WTC11 (cell line): Measurements from ENCODE around the gene COL27A1. TPM values are rescaled to one million over a fixed set of nuclear protein-coding genes. Genes with fewer than 3 reads are reported as not detected.
A peak's percentile ranks its signal among the peaks of the same experiment; 100 is the strongest.

Experiments used
- ATAC-seq: fragments of 200-7000 bp; cut with Tn5 transposase; 2 replicates; pipeline ENCODE4 v1.10.0; 2021; ENCODE audit warnings: mild to moderate bottlenecking, moderate library complexity
- CTCF ChIA-PET: fragments of 300-600 bp; sonication (Branson Sonifier 250); formaldehyde crosslinking; loops from one replicate; lab custom pipeline; 2021; ENCODE audit warnings: antibody characterized with exemption; lab: Charles Lee
- POLR2A ChIA-PET: fragments of 350-600 bp; sonication (Branson Sonifier 250); formaldehyde crosslinking; loops from one replicate; lab custom pipeline; 2021; ENCODE audit warnings: antibody characterized with exemption; lab: Charles Lee
- DNase-seq: peaks from one replicate; pipeline ENCODE4 v3.0.0; 2021; ENCODE audit warnings: low spot score
- H3K27ac Mint-ChIP-seq: 2 replicates; pipeline ENCODE4 v1.8.0; 2021; ENCODE audit warnings: mixed read lengths
- H3K27me3 Mint-ChIP-seq: 2 replicates; pipeline ENCODE4 v1.8.0; 2021; ENCODE audit warnings: low read depth, mild to moderate bottlenecking, moderate library complexity, mixed read lengths
- H3K36me3 Mint-ChIP-seq: 2 replicates; pipeline ENCODE4 v1.8.0; 2021; ENCODE audit warnings: mixed read lengths
- H3K4me1 Mint-ChIP-seq: 2 replicates; pipeline ENCODE4 v1.8.0; 2022; ENCODE audit warnings: mixed read lengths
- H3K4me3 Mint-ChIP-seq: 2 replicates; pipeline ENCODE4 v1.8.0; 2021; ENCODE audit warnings: mild to moderate bottlenecking, moderate library complexity, mixed read lengths
- H3K9me3 Mint-ChIP-seq: 2 replicates; pipeline ENCODE4 v1.8.0; 2021; ENCODE audit warnings: mixed read lengths
- CBFB ChIP-seq: sonication (generic); formaldehyde crosslinking; IDR thresholded peaks from 2 replicates; pipeline ENCODE4 v1.8.1; 2022; ENCODE audit warnings: mild to moderate bottlenecking, low read depth, missing genetic modification reagents
- CREB1 ChIP-seq: sonication (generic); formaldehyde crosslinking; IDR thresholded peaks from 2 replicates; pipeline ENCODE4 v1.8.0; 2023; ENCODE audit warnings: mild to moderate bottlenecking, missing genetic modification reagents
- CREM ChIP-seq: sonication (generic); formaldehyde crosslinking; IDR thresholded peaks from 2 replicates; pipeline ENCODE4 v1.8.1; 2022; ENCODE audit warnings: mild to moderate bottlenecking, missing genetic modification reagents, moderate library complexity
- CTCF ChIP-seq: fragments of 200-600 bp; IDR thresholded peaks from 2 replicates; pipeline ENCODE4 v1.8.0; 2022; ENCODE audit warnings: antibody characterized with exemption
- FOXK1 ChIP-seq: sonication (generic); formaldehyde crosslinking; IDR thresholded peaks from 2 replicates; pipeline ENCODE4 v1.8.0; 2022; ENCODE audit warnings: mild to moderate bottlenecking, moderate library complexity, missing genetic modification reagents
- FOXP4 ChIP-seq: sonication (generic); formaldehyde crosslinking; IDR thresholded peaks from 2 replicates; pipeline ENCODE4 v1.8.0; 2022; ENCODE audit warnings: mild to moderate bottlenecking, missing genetic modification reagents
- GABPB1 ChIP-seq: sonication (generic); formaldehyde crosslinking; IDR thresholded peaks from 2 replicates; pipeline ENCODE4 v1.8.1; 2023; ENCODE audit warnings: mild to moderate bottlenecking, missing genetic modification reagents
- GTF2I ChIP-seq: fragments of 250-450 bp; sonication (Bioruptor Pico); conservative IDR thresholded peaks from 2 replicates; pipeline ENCODE4 v1.4.0; 2021; ENCODE audit warnings: mild to moderate bottlenecking
- IRF1 ChIP-seq: sonication (generic); formaldehyde crosslinking; IDR thresholded peaks from 2 replicates; pipeline ENCODE4 v1.8.0; 2023; ENCODE audit warnings: missing genetic modification reagents
- IRF2 ChIP-seq: sonication (generic); formaldehyde crosslinking; IDR thresholded peaks from 2 replicates; pipeline ENCODE4 v1.8.0; 2022; ENCODE audit warnings: low read depth, missing genetic modification reagents, borderline replicate concordance
- MAX ChIP-seq: sonication (generic); formaldehyde crosslinking; IDR thresholded peaks from 2 replicates; pipeline ENCODE4 v1.8.0; 2022; ENCODE audit warnings: mild to moderate bottlenecking, missing genetic modification reagents
- MXD4 ChIP-seq: fragments of 250-450 bp; sonication (Bioruptor Pico); IDR thresholded peaks from 2 replicates; pipeline ENCODE4 v1.8.0; 2021; ENCODE audit warnings: mild to moderate bottlenecking, moderate library complexity, borderline replicate concordance
- NFYB ChIP-seq: sonication (generic); formaldehyde crosslinking; conservative IDR thresholded peaks from 2 replicates; pipeline ENCODE4 v1.8.0; 2022; ENCODE audit warnings: low read depth, missing genetic modification reagents
- PRDM15 ChIP-seq: sonication (generic); formaldehyde crosslinking; IDR thresholded peaks from 2 replicates; pipeline ENCODE4 v1.8.0; 2022; ENCODE audit warnings: missing genetic modification reagents
- STAT6 ChIP-seq: sonication (generic); formaldehyde crosslinking; conservative IDR thresholded peaks from 2 replicates; pipeline ENCODE4 v1.8.1; 2023; ENCODE audit warnings: mild to moderate bottlenecking, low read depth, missing genetic modification reagents, moderate library complexity
- ZMAT4 ChIP-seq: fragments of 250-450 bp; sonication (Bioruptor Pico); IDR thresholded peaks from 2 replicates; pipeline ENCODE4 v1.9.0; 2021; ENCODE audit warnings: mild to moderate bottlenecking
- ZNF416 ChIP-seq: fragments of 250-450 bp; sonication (Bioruptor Pico); IDR thresholded peaks from 2 replicates; pipeline ENCODE4 v1.9.0; 2021; ENCODE audit warnings: mild to moderate bottlenecking, inconsistent platforms
- ZNF423 ChIP-seq: fragments of 250-450 bp; sonication (Bioruptor Pico); IDR thresholded peaks from 2 replicates; pipeline ENCODE4 v2.1.2; 2022; ENCODE audit warnings: mild to moderate bottlenecking, moderate library complexity
- total RNA-seq: library from RNA; stranded (reverse); gene quantifications from 3 replicates; pipeline ENCODE4 v1.2.3, GENCODE V29; 2021

Gene COL27A1
- total RNA-seq, 1 experiment from 2014 or later = 47.5 TPM

- TF ChIP-seq PRDM15 (no peak), FOXK1 (CRISPR knock-in tag) (0 out of 2 replicates have a peak, but pooled peaks have one; percentile 18)
Observed at GRCh38 chr9:114290561-114290986, 135.2 kb downstream of the COL27A1 start (continued).

- DNase-seq = peak; percentile 88
- no peak overlapping the region for H3K4me3 Mint-ChIP-seq
- no peaks in the 10 kb centered on the region for H3K27me3 Mint-ChIP-seq
- H3K27ac Mint-ChIP-seq = no peak overlapping the region
- peaks cover 43% of the 10 kb centered on the region for H3K36me3 Mint-ChIP-seq
- peak; percentile 65 for ATAC-seq
- ChIA-PET CTCF (interaction anchor here (0.5 to 9.0 kb wide), 77 partner anchors 8 to 1928 kb away, joined by 3 to 232 read pairs (median 5); partner anchors contain the start of genes AMBP, ATP6V1G1, COL27A1 and KIF12), POLR2A (no interaction called here)
- TF ChIP-seq GTF2I (no peak), MXD4 (CRISPR knock-in tag) (no peak), NFYB (no peak), CTCF (peak; percentile 95), FOXP4 (no peak), FOXK1 (CRISPR knock-in tag) (0 out of 2 replicates have a peak, but pooled peaks have one; percentile 7)
- peaks cover 23% of the 10 kb centered on the region for H3K9me3 Mint-ChIP-seq
- peaks cover 7% of the 10 kb centered on the region for H3K4me1 Mint-ChIP-seq
Observed at GRCh38 chr9:114291064-114291474, 135.7 kb downstream of the COL27A1 start.

- Mint-ChIP-seq H3K27ac (no peak overlapping the region), H3K36me3 (peaks cover 52% of the 10 kb centered on the region), H3K4me1 (peaks cover 7% of the 10 kb centered on the region), H3K27me3 (no peaks in the 10 kb centered on the region), H3K4me3 (no peak overlapping the region), H3K9me3 (peaks cover 27% of the 10 kb centered on the region)
- CTCF ChIA-PET = interaction anchor here (0.6 to 9.0 kb wide), 13 partner anchors 7 to 361 kb away, joined by 3 to 232 read pairs (median 9); partner anchors contain the start of genes AMBP and COL27A1
- no peak for TF ChIP-seq IRF1 (CRISPR knock-in tag)
- TF ChIP-seq ZNF416 = no peak
- no peak for TF ChIP-seq ZNF423 (CRISPR knock-in tag)
- TF ChIP-seq CREM (CRISPR knock-in tag) = no peak
- ATAC-seq (no peak), DNase-seq (no peak)
- POLR2A ChIA-PET = no interaction called here
Observed at GRCh38 chr9:114291886-114292590, 136.7 kb downstream of the COL27A1 start.

GRCh38 chr9:114294664-114295063 lies 139.3 kb downstream of the COL27A1 start:
- ATAC-seq (no peak), DNase-seq (no peak)
- ChIA-PET POLR2A (no interaction called here), CTCF (interaction anchor here (2.1 kb wide), 1 partner anchor 212 kb away, joined by 6 read pairs; no protein-coding TSS in a partner anchor)
- no peak overlapping the region for H3K27ac Mint-ChIP-seq
- H3K27me3 Mint-ChIP-seq = no peaks in the 10 kb centered on the region
- no peaks in the 10 kb centered on the region for H3K4me1 Mint-ChIP-seq
- no peak overlapping the region for H3K4me3 Mint-ChIP-seq
- H3K9me3 Mint-ChIP-seq = peaks cover 27% of the 10 kb centered on the region
- H3K36me3 Mint-ChIP-seq = peaks cover 69% of the 10 kb centered on the region
- TF ChIP-seq IRF2 (CRISPR knock-in tag) (no peak), GABPB1 (CRISPR knock-in tag) (no peak), MAX (CRISPR knock-in tag) (no peak), NFYB (no peak), CBFB (CRISPR knock-in tag) (no peak), STAT6 (CRISPR knock-in tag) (no peak), ZMAT4 (CRISPR knock-in tag) (no peak), CREB1 (no peak)
